ENCODE results near the gene PXDC1.

- TF ChIP-seq CTCF (IDR thresholded peaks at IDR 0.05; ENCODE audit: low read depth, low read length) (no peak), POLR2A (IDR thresholded peaks at IDR 0.05; ENCODE audit: extremely low read depth, insufficient read length) (no peak), MAX (IDR thresholded peaks at IDR 0.05; ENCODE audit: low read depth, low read length) (no peak), MYC (IDR thresholded peaks at IDR 0.05; ENCODE audit: low read depth, low read length) (no peak)
Observed at GRCh38 chr6:3749067-3749841, 2.3 kb downstream of the PXDC1 start.

Measured in NB4 (cell line).